Astrocyte (in vitro differentiated cells and primary cell): ENCODE results near the gene C1orf198. TPM values are rescaled to one million over a fixed set of nuclear protein-coding genes. Genes with fewer than 3 reads are reported as not detected.

Experiments used
- DNase-seq: peaks from one replicate; pipeline ENCODE4 v3.0.0-alpha.2; 2010; ENCODE audit warnings: low read depth
- FAIRE-seq: peaks from 2 replicates; lab custom pipeline; 2011; peaks lifted over from hg19 to GRCh38; lab: Jason Lieb, UNC
- H2AFZ ChIP-seq: 2 replicates; pipeline ENCODE4 v1.6.0; 2012; ENCODE audit warnings: low read depth, low read length, inconsistent platforms
- H3K27ac ChIP-seq: 2 replicates; pipeline ENCODE4 v1.5.1; 2011; ENCODE audit warnings: low read depth, low read length, inconsistent platforms
- H3K27me3 ChIP-seq: 2 replicates; pipeline ENCODE4 v1.6.0; 2011; ENCODE audit warnings: low read length, inconsistent platforms; ENCODE audit not compliant: insufficient read depth
- H3K36me3 ChIP-seq: 2 replicates; pipeline ENCODE4 v1.5.1; 2011; ENCODE audit warnings: low read length, inconsistent platforms; ENCODE audit not compliant: insufficient read depth
- H3K4me1 ChIP-seq: 2 replicates; pipeline ENCODE4 v1.5.1; 2011; ENCODE audit warnings: low read length, inconsistent platforms; ENCODE audit not compliant: insufficient read depth
- H3K4me2 ChIP-seq: 2 replicates; pipeline ENCODE4 v1.6.0; 2012; ENCODE audit warnings: low read length, inconsistent platforms
- H3K4me3 ChIP-seq: 2 replicates; pipeline ENCODE4 v1.5.1; 2011; ENCODE audit warnings: low read depth, mild to moderate bottlenecking, low read length, inconsistent platforms; ENCODE audit not compliant: insufficient read depth
- H3K79me2 ChIP-seq: 2 replicates; pipeline ENCODE4 v1.6.0; 2012; ENCODE audit warnings: mild to moderate bottlenecking, low read length, inconsistent platforms; ENCODE audit not compliant: insufficient read depth
- H3K9ac ChIP-seq: 2 replicates; pipeline ENCODE4 v1.6.0; 2012; ENCODE audit warnings: mild to moderate bottlenecking, low read length, inconsistent platforms
- H3K9me3 ChIP-seq: 2 replicates; pipeline ENCODE4 v1.5.1; 2012; ENCODE audit warnings: low read depth, mild to moderate bottlenecking, low read length, inconsistent platforms; ENCODE audit not compliant: insufficient read depth
- H4K20me1 ChIP-seq: 2 replicates; pipeline ENCODE4 v1.6.0; 2012; ENCODE audit warnings: low read length, inconsistent platforms; ENCODE audit not compliant: insufficient read depth
- H3K27ac Mint-ChIP-seq: one replicate; pipeline ENCODE4 v1.8.0; 2021; ENCODE audit warnings: mild to moderate bottlenecking, mixed read lengths; ENCODE audit not compliant: unreplicated experiment
- H3K27me3 Mint-ChIP-seq: one replicate; pipeline ENCODE4 v1.8.0; 2021; ENCODE audit warnings: low read depth, mixed read lengths; ENCODE audit not compliant: unreplicated experiment
- H3K36me3 Mint-ChIP-seq: one replicate; pipeline ENCODE4 v1.8.0; 2021; ENCODE audit warnings: low read depth, mixed read lengths; ENCODE audit not compliant: unreplicated experiment
- H3K4me1 Mint-ChIP-seq: one replicate; pipeline ENCODE4 v1.8.0; 2021; ENCODE audit warnings: low read depth, mixed read lengths; ENCODE audit not compliant: unreplicated experiment
- H3K4me3 Mint-ChIP-seq: one replicate; pipeline ENCODE4 v1.8.0; 2021; ENCODE audit warnings: mild to moderate bottlenecking, moderate library complexity, mixed read lengths; ENCODE audit not compliant: unreplicated experiment
- H3K9me3 Mint-ChIP-seq: one replicate; pipeline ENCODE4 v1.8.0; 2021; ENCODE audit warnings: mild to moderate bottlenecking, mixed read lengths; ENCODE audit not compliant: unreplicated experiment
- EZH2 ChIP-seq: IDR thresholded peaks from 2 replicates; pipeline ENCODE4 v1.6.1; 2012; ENCODE audit warnings: mild to moderate bottlenecking, low read length, inconsistent platforms; ENCODE audit not compliant: insufficient read depth
- total RNA-seq: library from RNA; stranded (reverse); gene quantifications from 2 replicates; pipeline ENCODE4 v1.2.1, GENCODE V29; 2021
- TF ChIP-seq, protein P1 (sequence below): IDR thresholded peaks from 2 replicates; pipeline ENCODE4 v1.5.1; 2011; ENCODE audit warnings: low read depth, mild to moderate bottlenecking, inconsistent platforms, low read length, moderate library complexity; ENCODE audit not compliant: insufficient read depth

C1orf198 gene
- total RNA-seq, 1 donor from 2014 or later, result 102 TPM

DNA sequence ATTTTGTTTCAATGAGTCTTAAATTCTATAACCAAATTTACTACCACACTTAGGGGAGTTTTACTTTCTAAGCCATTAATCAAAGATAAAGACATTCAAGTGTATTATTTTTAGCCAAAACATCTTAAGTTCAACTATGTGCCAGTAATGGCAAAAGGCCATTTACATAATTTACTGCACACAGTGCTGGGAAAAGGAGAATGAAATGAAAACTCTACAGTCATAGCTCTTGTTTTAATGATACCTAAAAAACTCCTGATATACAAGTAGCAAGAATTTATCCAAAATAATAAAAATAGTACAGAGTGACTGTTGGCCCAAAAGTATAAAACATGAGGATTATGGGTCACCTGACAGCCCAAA is 42.4 kb upstream of the C1orf198 start:
- no peak overlapping the region for H3K27ac Mint-ChIP-seq
- H3K27ac ChIP-seq, result no peak overlapping the region
- FAIRE-seq, result no peak
- H3K27me3 Mint-ChIP-seq, result peaks cover 3% of the 10 kb centered on the region
- DNase-seq, result peak; percentile 36
- no peak overlapping the region for H3K4me3 Mint-ChIP-seq
- peaks cover 3% of the 10 kb centered on the region for H3K36me3 ChIP-seq
- TF ChIP-seq EZH2, result no peak
- no peaks in the 10 kb centered on the region for H3K79me2 ChIP-seq
- no peaks in the 10 kb centered on the region for H3K9me3 ChIP-seq
- H2AFZ ChIP-seq, result no peak overlapping the region
- H3K4me1 Mint-ChIP-seq, result peaks cover 11% of the 10 kb centered on the region
- no peaks in the 10 kb centered on the region for H3K4me1 ChIP-seq
- H3K36me3 Mint-ChIP-seq, result peaks cover 13% of the 10 kb centered on the region
- no peaks in the 10 kb centered on the region for H3K27me3 ChIP-seq
- H3K9me3 Mint-ChIP-seq, result no peaks in the 10 kb centered on the region
- H4K20me1 ChIP-seq, result no peaks in the 10 kb centered on the region
- no peak overlapping the region for H3K4me2 ChIP-seq
- no peak overlapping the region for H3K4me3 ChIP-seq
- H3K9ac ChIP-seq, result no peak overlapping the region

DNA sequence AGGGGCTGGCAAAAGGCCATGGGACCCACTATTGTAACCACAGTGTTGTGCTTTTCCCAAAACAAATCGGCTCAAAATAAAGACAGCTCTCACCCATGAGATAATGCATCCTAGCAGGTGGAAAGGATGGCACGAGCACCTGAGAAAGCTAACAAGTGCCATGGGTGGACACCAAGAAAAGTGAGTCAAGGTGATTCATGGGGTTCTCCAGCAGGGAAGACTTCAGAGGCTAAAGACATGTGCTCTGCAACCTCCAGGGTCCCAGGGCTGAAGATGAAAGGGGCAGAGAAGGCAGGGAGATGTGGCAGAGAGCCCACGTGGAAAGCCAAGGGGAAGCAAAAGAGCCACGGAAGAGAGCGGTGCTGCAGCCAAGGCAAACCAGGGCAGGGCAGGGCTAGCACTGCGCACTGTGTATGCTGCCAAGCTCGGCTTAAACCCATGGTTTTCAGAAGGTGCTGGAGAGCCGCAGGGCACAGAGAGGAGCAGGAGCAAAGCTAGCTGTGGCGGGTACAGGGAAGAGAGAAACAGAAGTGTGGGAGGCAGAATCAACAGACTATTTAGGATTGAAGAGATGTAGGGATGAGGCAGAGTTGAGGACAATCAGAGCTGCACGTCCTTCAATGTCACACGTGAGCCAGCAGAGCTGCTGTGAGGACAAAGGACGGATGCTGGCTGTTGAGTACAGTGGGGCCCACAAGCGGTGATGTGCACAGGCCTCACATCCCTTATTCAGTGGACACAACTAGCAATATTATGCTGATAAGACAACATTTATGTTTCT is 41.8 kb upstream of the C1orf198 start:
- no peaks in the 10 kb centered on the region for H3K9me3 Mint-ChIP-seq
- no peak overlapping the region for H3K27ac ChIP-seq
- FAIRE-seq, result no peak

DNA sequence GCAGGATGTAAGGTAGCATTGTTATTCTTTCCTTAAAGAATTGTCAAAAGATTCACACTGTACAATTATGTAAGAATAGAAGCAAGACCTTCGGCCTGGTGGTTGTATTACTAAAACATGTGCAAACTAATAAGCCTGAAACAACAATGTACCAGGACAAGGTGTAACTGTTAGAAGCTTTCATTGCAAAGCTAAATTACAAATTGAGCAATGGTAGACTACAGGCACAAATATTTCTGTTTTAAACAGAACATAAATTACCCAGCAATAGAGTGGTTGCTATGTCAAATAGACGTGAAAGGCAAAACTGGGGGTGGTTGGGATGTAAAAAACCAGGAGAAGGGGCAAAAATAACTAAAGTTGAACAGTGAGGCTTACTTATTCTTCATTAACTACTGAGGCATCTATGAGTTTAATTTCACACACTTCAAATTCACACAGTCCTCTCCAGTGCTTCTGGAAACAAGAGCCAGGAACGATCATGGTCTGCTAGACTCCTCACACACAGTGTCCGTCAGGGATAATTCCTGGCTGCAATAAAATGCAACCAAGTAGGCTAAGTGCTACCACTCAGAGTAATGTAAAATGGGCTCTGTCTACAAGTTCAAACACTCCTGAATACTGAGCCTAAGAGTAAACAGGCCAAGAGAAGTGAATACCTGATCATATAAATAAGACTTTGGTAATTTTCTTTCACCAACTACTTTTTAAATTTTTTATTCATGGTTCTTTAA is 39.3 kb upstream of the C1orf198 start:
- Histone ChIP-seq H3K9me3 (no peaks in the 10 kb centered on the region), H3K4me1 (no peaks in the 10 kb centered on the region), H2AFZ (no peak overlapping the region), H3K36me3 (peaks cover 3% of the 10 kb centered on the region), H4K20me1 (no peaks in the 10 kb centered on the region), H3K9ac (no peak overlapping the region), H3K4me2 (no peak overlapping the region), H3K27ac (no peak overlapping the region), H3K79me2 (no peaks in the 10 kb centered on the region), H3K4me3 (no peak overlapping the region), H3K27me3 (no peaks in the 10 kb centered on the region)
- peaks cover 8% of the 10 kb centered on the region for H3K4me1 Mint-ChIP-seq
- no peak for TF ChIP-seq EZH2
- TF ChIP-seq, protein P1, sequence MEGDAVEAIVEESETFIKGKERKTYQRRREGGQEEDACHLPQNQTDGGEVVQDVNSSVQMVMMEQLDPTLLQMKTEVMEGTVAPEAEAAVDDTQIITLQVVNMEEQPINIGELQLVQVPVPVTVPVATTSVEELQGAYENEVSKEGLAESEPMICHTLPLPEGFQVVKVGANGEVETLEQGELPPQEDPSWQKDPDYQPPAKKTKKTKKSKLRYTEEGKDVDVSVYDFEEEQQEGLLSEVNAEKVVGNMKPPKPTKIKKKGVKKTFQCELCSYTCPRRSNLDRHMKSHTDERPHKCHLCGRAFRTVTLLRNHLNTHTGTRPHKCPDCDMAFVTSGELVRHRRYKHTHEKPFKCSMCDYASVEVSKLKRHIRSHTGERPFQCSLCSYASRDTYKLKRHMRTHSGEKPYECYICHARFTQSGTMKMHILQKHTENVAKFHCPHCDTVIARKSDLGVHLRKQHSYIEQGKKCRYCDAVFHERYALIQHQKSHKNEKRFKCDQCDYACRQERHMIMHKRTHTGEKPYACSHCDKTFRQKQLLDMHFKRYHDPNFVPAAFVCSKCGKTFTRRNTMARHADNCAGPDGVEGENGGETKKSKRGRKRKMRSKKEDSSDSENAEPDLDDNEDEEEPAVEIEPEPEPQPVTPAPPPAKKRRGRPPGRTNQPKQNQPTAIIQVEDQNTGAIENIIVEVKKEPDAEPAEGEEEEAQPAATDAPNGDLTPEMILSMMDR, result no peak
- DNase-seq, result no peak
- H3K4me3 Mint-ChIP-seq, result no peak overlapping the region
- H3K36me3 Mint-ChIP-seq, result peaks cover 19% of the 10 kb centered on the region
- no peak overlapping the region for H3K27ac Mint-ChIP-seq
- peaks cover 3% of the 10 kb centered on the region for H3K27me3 Mint-ChIP-seq
- no peak for FAIRE-seq
- H3K9me3 Mint-ChIP-seq, result no peaks in the 10 kb centered on the region

More for the DNA sequence above, 41.8 kb upstream of the C1orf198 start:
- Mint-ChIP-seq H3K36me3 (peaks cover 13% of the 10 kb centered on the region), H3K27me3 (peaks cover 3% of the 10 kb centered on the region), H3K4me1 (peaks cover 13% of the 10 kb centered on the region), H3K27ac (no peak overlapping the region), H3K4me3 (no peak overlapping the region)
- Histone ChIP-seq H3K79me2 (no peaks in the 10 kb centered on the region), H3K9ac (no peak overlapping the region), H3K4me2 (no peak overlapping the region), H3K4me1 (no peaks in the 10 kb centered on the region), H3K36me3 (peaks cover 3% of the 10 kb centered on the region), H3K9me3 (no peaks in the 10 kb centered on the region), H3K27me3 (no peaks in the 10 kb centered on the region), H4K20me1 (no peaks in the 10 kb centered on the region), H3K4me3 (no peak overlapping the region), H2AFZ (no peak overlapping the region)
- DNase-seq, result no peak
- no peak for TF ChIP-seq EZH2
- TF ChIP-seq, protein P1, result no peak
